K562 (cell line): ENCODE measurements around the gene FARSA. TPM values are rescaled to one million over a fixed set of nuclear protein-coding genes. Genes with fewer than 3 reads are reported as not detected.

Source experiments
- ARHGAP35 ChIP-seq: fragments of 450-650 bp; IDR thresholded peaks from 2 replicates; pipeline ENCODE4 v1.6.1; 2018; ENCODE audit not compliant: partially characterized antibody
- EZH2 ChIP-seq: IDR thresholded peaks from 2 replicates; pipeline ENCODE4 v1.6.1; 2012; ENCODE audit warnings: low read depth, mild to moderate bottlenecking, inconsistent platforms, low read length, borderline replicate concordance
- FOXJ2 ChIP-seq: fragments of 200-800 bp; sonication (Bioruptor generic); IDR thresholded peaks from 2 replicates; pipeline ENCODE4 v1.6.1; 2016; ENCODE audit warnings: missing genetic modification characterization, missing compliant biosample characterization
- HDGF ChIP-seq: fragments of 450-650 bp; IDR thresholded peaks from 2 replicates; pipeline ENCODE4 v1.6.1; 2016
- HNRNPK ChIP-seq: fragments of 200-400 bp; formaldehyde crosslinking; IDR thresholded peaks from one replicate; pipeline ENCODE4 v1.6.1; 2018; ENCODE audit warnings: mild to moderate bottlenecking, low read depth, low read length; ENCODE audit not compliant: poor library complexity, severe bottlenecking
- KDM5B ChIP-seq: fragments of 200-600 bp; sonication (generic); IDR thresholded peaks from 2 replicates; pipeline ENCODE4 v1.6.1; 2012; ENCODE audit warnings: low read depth, mild to moderate bottlenecking, moderate library complexity, low read length, control low read depth, inconsistent platforms; ENCODE audit not compliant: insufficient replicate concordance
- MEF2A ChIP-seq: IDR thresholded peaks from 2 replicates; pipeline ENCODE4 v1.6.1; 2011; ENCODE audit warnings: low read depth, mild to moderate bottlenecking, low read length, moderate library complexity; ENCODE audit not compliant: control insufficient read depth
- NR2C1 ChIP-seq, 2 experiments: fragments of 450-650 bp; IDR thresholded peaks; 2 replicates each; pipeline ENCODE4 v1.6.1; 2017; ENCODE audit warnings: mild to moderate bottlenecking in 2 of 2, antibody characterized with exemption in 1 of 2, inconsistent platforms in 1 of 2, missing compliant biosample characterization in 1 of 2, missing genetic modification characterization in 1 of 2
- SIN3B ChIP-seq: fragments of 450-650 bp; IDR thresholded peaks from 2 replicates; pipeline ENCODE4 v1.6.1; 2017; ENCODE audit warnings: low read depth, mild to moderate bottlenecking, moderate library complexity
- TAF1 ChIP-seq: IDR thresholded peaks from 2 replicates; pipeline ENCODE4 v1.6.1; 2011; ENCODE audit warnings: mild to moderate bottlenecking, low read length, moderate library complexity; ENCODE audit not compliant: insufficient read depth, control insufficient read depth, severe bottlenecking; ENCODE audit errors: extremely low read depth
- TCF15 ChIP-seq: fragments of 250-450 bp; sonication (Bioruptor Pico); IDR thresholded peaks from 2 replicates; pipeline ENCODE4 v1.8.0; 2022; ENCODE audit warnings: moderate library complexity, mild to moderate bottlenecking, inconsistent platforms
- USF2 ChIP-seq: sonication (generic); formaldehyde crosslinking; IDR thresholded peaks from 2 replicates; pipeline ENCODE4 v1.5.0; 2020; ENCODE audit warnings: missing genetic modification reagents
- ZNF174 ChIP-seq: fragments of 250-450 bp; sonication (Bioruptor Pico); IDR thresholded peaks from 2 replicates; pipeline ENCODE4 v1.4.0; 2020; ENCODE audit warnings: mild to moderate bottlenecking
- ZNF23 ChIP-seq: fragments of 250-450 bp; sonication (Bioruptor Pico); IDR thresholded peaks from 2 replicates; pipeline ENCODE4 v1.4.0; 2020; ENCODE audit warnings: mild to moderate bottlenecking
- ZNF282 ChIP-seq: sonication (generic); formaldehyde crosslinking; IDR thresholded peaks from 2 replicates; pipeline ENCODE4 v1.8.1; 2023; ENCODE audit warnings: missing genetic modification reagents
- ZNF408 ChIP-seq: fragments of 250-450 bp; sonication (Bioruptor Pico); IDR thresholded peaks from 2 replicates; pipeline ENCODE4 v1.4.0; 2020; ENCODE audit warnings: low read depth, mild to moderate bottlenecking, moderate library complexity
- polyA plus RNA-seq, 8 experiments: library from polyadenylated mRNA; depleted of rRNA in 4 of 8; stranded (reverse) in 5 of 8; unstranded in 3 of 8; fragments of >200 nt; fragmentation: Nextera tagmentation in 2 of 8; fragmentation: Illumina TruSeq in 1 of 8; extraction: Ambion mirVana in 2 of 8; extraction: Trizol in 1 of 8; gene quantifications; 2 replicates each; pipeline versions ENCODE4 v1.2.1 to v1.2.3, GENCODE V29; 2011 to 2014; ENCODE audit warnings: inconsistent platforms in 1 of 8, missing spikeins in 1 of 8
- total RNA-seq, 7 experiments: library from RNA; depleted of rRNA in 6 of 7; stranded (reverse); fragments of >200 nt in 6 of 7; fragmentation: Illumina TruSeq in 2 of 7; extraction: Trizol in 2 of 7; gene quantifications; 2 replicates each; pipeline versions ENCODE4 v1.2.1 to v1.2.3, GENCODE V29; 2011 to 2021; ENCODE audit warnings: low replicate concordance in 1 of 7
- TF ChIP-seq, protein P1 (sequence below): fragments of 250-450 bp; sonication (Bioruptor Pico); IDR thresholded peaks from 2 replicates; pipeline ENCODE4 v1.4.0; 2020; ENCODE audit warnings: mild to moderate bottlenecking, moderate library complexity
- TF ChIP-seq, protein P2 (sequence below): fragments of 250-450 bp; sonication (Bioruptor Pico); IDR thresholded peaks from 2 replicates; pipeline ENCODE4 v1.8.0; 2021; ENCODE audit warnings: borderline replicate concordance, mild to moderate bottlenecking, moderate library complexity; ENCODE audit not compliant: poor library complexity, severe bottlenecking
- TF ChIP-seq, protein P3 (sequence below): fragments of 250-450 bp; sonication (Bioruptor Pico); IDR thresholded peaks from 2 replicates; pipeline ENCODE4 v1.8.0; 2021; ENCODE audit warnings: moderate library complexity, mild to moderate bottlenecking, inconsistent platforms

Gene FARSA
- total and polyA plus RNA-seq, 9 of the 15 experiments (the other 6 are each of a cell fraction or from before 2014, with no cell fraction given): 25.2 to 237 (median 89.6) TPM

- TF ChIP-seq USF2 (CRISPR knock-in tag) (peak; percentile 52), HDGF (no peak), TCF15 (no peak), EZH2 (no peak), ARHGAP35 (no peak), ZNF174 (CRISPR knock-in tag) (no peak), ZNF408 (CRISPR knock-in tag) (no peak), FOXJ2 (tag) (no peak), HNRNPK (no peak), TAF1 (peak; percentile 37), ZNF282 (no peak), ZNF23 (CRISPR knock-in tag) (no peak), MEF2A (no peak), NR2C1 (IDR thresholded peaks at IDR 0.05) (no peak), NR2C1 (tag; IDR thresholded peaks at IDR 0.05) (no peak), SIN3B (no peak), KDM5B (peak; percentile 75)
- TF ChIP-seq, protein P1, sequence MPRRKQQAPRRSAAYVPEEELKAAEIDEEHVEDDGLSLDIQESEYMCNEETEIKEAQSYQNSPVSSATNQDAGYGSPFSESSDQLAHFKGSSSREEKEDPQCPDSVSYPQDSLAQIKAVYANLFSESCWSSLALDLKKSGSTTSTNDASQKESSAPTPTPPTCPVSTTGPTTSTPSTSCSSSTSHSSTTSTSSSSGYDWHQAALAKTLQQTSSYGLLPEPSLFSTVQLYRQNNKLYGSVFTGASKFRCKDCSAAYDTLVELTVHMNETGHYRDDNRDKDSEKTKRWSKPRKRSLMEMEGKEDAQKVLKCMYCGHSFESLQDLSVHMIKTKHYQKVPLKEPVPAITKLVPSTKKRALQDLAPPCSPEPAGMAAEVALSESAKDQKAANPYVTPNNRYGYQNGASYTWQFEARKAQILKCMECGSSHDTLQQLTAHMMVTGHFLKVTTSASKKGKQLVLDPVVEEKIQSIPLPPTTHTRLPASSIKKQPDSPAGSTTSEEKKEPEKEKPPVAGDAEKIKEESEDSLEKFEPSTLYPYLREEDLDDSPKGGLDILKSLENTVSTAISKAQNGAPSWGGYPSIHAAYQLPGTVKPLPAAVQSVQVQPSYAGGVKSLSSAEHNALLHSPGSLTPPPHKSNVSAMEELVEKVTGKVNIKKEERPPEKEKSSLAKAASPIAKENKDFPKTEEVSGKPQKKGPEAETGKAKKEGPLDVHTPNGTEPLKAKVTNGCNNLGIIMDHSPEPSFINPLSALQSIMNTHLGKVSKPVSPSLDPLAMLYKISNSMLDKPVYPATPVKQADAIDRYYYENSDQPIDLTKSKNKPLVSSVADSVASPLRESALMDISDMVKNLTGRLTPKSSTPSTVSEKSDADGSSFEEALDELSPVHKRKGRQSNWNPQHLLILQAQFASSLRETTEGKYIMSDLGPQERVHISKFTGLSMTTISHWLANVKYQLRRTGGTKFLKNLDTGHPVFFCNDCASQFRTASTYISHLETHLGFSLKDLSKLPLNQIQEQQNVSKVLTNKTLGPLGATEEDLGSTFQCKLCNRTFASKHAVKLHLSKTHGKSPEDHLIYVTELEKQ (CRISPR knock-in tag): no peak
- TF ChIP-seq, protein P2, sequence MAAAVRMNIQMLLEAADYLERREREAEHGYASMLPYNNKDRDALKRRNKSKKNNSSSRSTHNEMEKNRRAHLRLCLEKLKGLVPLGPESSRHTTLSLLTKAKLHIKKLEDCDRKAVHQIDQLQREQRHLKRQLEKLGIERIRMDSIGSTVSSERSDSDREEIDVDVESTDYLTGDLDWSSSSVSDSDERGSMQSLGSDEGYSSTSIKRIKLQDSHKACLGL (CRISPR knock-in tag): no peak
- TF ChIP-seq, protein P3, sequence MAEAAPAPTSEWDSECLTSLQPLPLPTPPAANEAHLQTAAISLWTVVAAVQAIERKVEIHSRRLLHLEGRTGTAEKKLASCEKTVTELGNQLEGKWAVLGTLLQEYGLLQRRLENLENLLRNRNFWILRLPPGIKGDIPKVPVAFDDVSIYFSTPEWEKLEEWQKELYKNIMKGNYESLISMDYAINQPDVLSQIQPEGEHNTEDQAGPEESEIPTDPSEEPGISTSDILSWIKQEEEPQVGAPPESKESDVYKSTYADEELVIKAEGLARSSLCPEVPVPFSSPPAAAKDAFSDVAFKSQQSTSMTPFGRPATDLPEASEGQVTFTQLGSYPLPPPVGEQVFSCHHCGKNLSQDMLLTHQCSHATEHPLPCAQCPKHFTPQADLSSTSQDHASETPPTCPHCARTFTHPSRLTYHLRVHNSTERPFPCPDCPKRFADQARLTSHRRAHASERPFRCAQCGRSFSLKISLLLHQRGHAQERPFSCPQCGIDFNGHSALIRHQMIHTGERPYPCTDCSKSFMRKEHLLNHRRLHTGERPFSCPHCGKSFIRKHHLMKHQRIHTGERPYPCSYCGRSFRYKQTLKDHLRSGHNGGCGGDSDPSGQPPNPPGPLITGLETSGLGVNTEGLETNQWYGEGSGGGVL: no peak
These were observed 52.2 kb downstream of the FARSA start, which contains the start of gene DNASE2 (continued) for GRCh38 chr19:12881172-12881808.
